ENCODE data around the gene LHX6. TPM values are rescaled to one million over a fixed set of nuclear protein-coding genes. Genes with fewer than 3 reads are reported as not detected.

Gene LHX6
- total and polyA plus RNA-seq, 2 of the 8 experiments (the other 6 are each of a cell fraction or from before 2014, with no cell fraction given): 0.92 to 1.2 TPM

DNA sequence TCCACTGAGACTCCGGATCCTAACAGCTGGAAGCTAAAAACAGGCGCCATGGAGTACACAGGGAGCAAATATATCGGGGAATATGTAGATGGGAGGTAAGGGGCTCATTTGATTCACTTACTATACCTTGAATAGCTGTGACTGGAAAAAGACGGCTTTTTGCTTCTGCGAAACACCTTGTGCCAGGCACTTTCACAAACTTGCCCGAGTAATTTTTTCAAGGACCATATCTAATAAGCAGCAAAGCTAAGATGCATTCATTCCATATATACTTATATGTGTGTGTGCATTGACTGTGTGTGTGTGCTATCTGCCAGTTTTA, 68.9 kb downstream of the LHX6 start:
- H4K5ac ChIP-seq (ENCODE audit: insufficient read length, low read depth, low read length): no peak overlapping the region
- H3K4me1 ChIP-seq (replicated peaks in 1 of 4; ENCODE audit: control insufficient read depth in 3 of 4, insufficient read depth in 4 of 4, low read length in 3 of 4): peaks cover 0 to 4% (median 0%) of the 10 kb centered on the region in 4 experiments; a peak in 2 of 7 replicates
- H3K18ac ChIP-seq (ENCODE audit: extremely low read depth, low read length): no peak overlapping the region
- no peak overlapping the region for H3K56ac ChIP-seq (replicated peaks; ENCODE audit: insufficient read length, low read depth, low read length)
- no peak overlapping the region for H2BK5ac ChIP-seq (ENCODE audit: low read depth, low read length)
- peaks cover 0 to 4% of the 10 kb centered on the region in 2 experiments; a peak in 2 of 4 replicates for H3K9me3 ChIP-seq (ENCODE audit: insufficient read depth in 2 of 2, low read depth in 1 of 2, low read length in 1 of 2)
- peak overlapping the region in 3 of 4 experiments; percentile 21 to 93 (median 88); a peak in 5 of 8 replicates for H3K4me3 ChIP-seq (ENCODE audit: extremely low read depth in 1 of 4, insufficient read depth in 2 of 4, low read depth in 3 of 4, low read length in 4 of 4)
- TF ChIP-seq POU5F1 (IDR thresholded peaks at IDR 0.05; ENCODE audit: low read depth, low read length): no peak
- no peak for TF ChIP-seq CTCF (IDR thresholded peaks at IDR 0.05; ENCODE audit: control extremely low read depth in 1 of 3, insufficient read depth in 1 of 3, low read depth in 1 of 3, low read length in 3 of 3)
- peak; percentile 46 for TF ChIP-seq SAP30 (IDR thresholded peaks at IDR 0.05; ENCODE audit: insufficient read depth, insufficient replicate concordance, low read length)
- peak; percentile 57 to 88; a peak in 2 of 4 replicates for TF ChIP-seq SIN3A (conservative IDR thresholded peaks at IDR 0.05 in 1 of 2, IDR thresholded peaks at IDR 0.05 in 1 of 2; ENCODE audit: low read depth in 1 of 2, low read length in 2 of 2)
- no peaks in the 10 kb centered on the region; a peak in 1 of 7 replicates for H3K27me3 ChIP-seq (replicated peaks in 1 of 4; ENCODE audit: control insufficient read depth in 3 of 4, extremely low read depth in 1 of 4, insufficient read depth in 3 of 4, low read length in 3 of 4)
- H2BK20ac ChIP-seq (ENCODE audit: low read length): no peak overlapping the region
- H3K9ac ChIP-seq (replicated peaks in 1 of 4; ENCODE audit: extremely low read depth in 1 of 4, low read depth in 3 of 4, low read length in 3 of 4): no peak overlapping the region
- ChIA-PET POLR2A (ENCODE audit: partially characterized antibody) (interaction anchor here (0.9 to 2.2 kb wide), 4 partner anchors 15 to 57 kb away, joined by 3 to 9 read pairs (median 3); no protein-coding TSS in a partner anchor), CTCF (ENCODE audit: partially characterized antibody) (interaction anchor here (0.6 to 4.9 kb wide), 16 partner anchors 8 to 190 kb away, joined by 3 to 54 read pairs (median 8); no protein-coding TSS in a partner anchor)
- H3K79me1 ChIP-seq (ENCODE audit: low read depth, low read length): 0 out of 2 replicates have a peak, but pooled peaks cover 2% of the 10 kb centered on the region
- no peak overlapping the region for H3K23ac ChIP-seq (ENCODE audit: insufficient read length)
- peak overlapping the region; percentile 54; the same call in 1 of the 2 replicates for H2AFZ ChIP-seq (ENCODE audit: low read length)
- no peak overlapping the region for H4K91ac ChIP-seq (replicated peaks; ENCODE audit: insufficient read length, low read length)
- H3K14ac ChIP-seq (ENCODE audit: insufficient read length): no peak overlapping the region
- H4K8ac ChIP-seq (ENCODE audit: extremely low read depth, insufficient read depth, low read length): no peak overlapping the region
- DNase-seq (ENCODE audit: low read depth in 1 of 2, low spot score in 2 of 2) (no peak), FAIRE-seq (no peak)
- no peak overlapping the region for H3K27ac ChIP-seq (ENCODE audit: low read depth, low read length)
- H2BK12ac ChIP-seq (ENCODE audit: low read depth, low read length): no peak overlapping the region
- no peak overlapping the region for H3K4ac ChIP-seq (replicated peaks; ENCODE audit: insufficient read length, low read depth, low read length)
- H2AK5ac ChIP-seq (ENCODE audit: low read depth, low read length): no peak overlapping the region
- peaks cover 0 to 2% of the 10 kb centered on the region in 2 experiments for H4K20me1 ChIP-seq (replicated peaks in 1 of 2; ENCODE audit: control insufficient read depth in 1 of 2, insufficient read depth in 2 of 2, low read length in 2 of 2)
- H2BK15ac ChIP-seq (ENCODE audit: low read length): no peak overlapping the region
- WGBS, 2 experiments (ENCODE audit: extremely low coverage in 1 of 2, insufficient coverage in 1 of 2, insufficient read length in 1 of 2, insufficient replicate concordance in 2 of 2, low coverage in 1 of 2, low lambda C conversion rate in 2 of 2, missing lambda C conversion rate in 1 of 2): 34% methylated on average over 6 of the region's 6 CpGs; no CpG with 5 or more reads in 1 of the 2 experiments
- H3K23me2 ChIP-seq (ENCODE audit: low read depth, low read length): peaks cover 2% of the 10 kb centered on the region; the same call in 1 of the 2 replicates
- no peaks in the 10 kb centered on the region for H3K36me3 ChIP-seq (ENCODE audit: control insufficient read depth in 2 of 4, insufficient read depth in 4 of 4, low read length in 3 of 4)
- peak overlapping the region; percentile 64 to 100; a peak in 3 of 4 replicates for H3K4me2 ChIP-seq (ENCODE audit: insufficient read depth in 1 of 2, low read depth in 2 of 2, low read length in 2 of 2)
- no peak overlapping the region for H2BK120ac ChIP-seq (replicated peaks; ENCODE audit: low read depth, low read length)
- H3K79me2 ChIP-seq (ENCODE audit: control insufficient read depth in 1 of 2, insufficient read depth in 2 of 2, low read length in 2 of 2): peaks cover 0 to 20% of the 10 kb centered on the region in 2 experiments; a peak in 3 of 4 replicates
